NCI-H774 (cell line): ENCODE results near the gene KAZN.
A peak's percentile ranks its signal among the peaks of the same experiment; 100 is the strongest.

Source experiments
- DNase-seq: peaks from one replicate; lab custom pipeline; 2025; lab: John Stamatoyannopoulos, UW

Gene KAZN

GRCh38 chr1:15145327-15145726 lies 546.8 kb downstream of the KAZN start:
- no peak for DNase-seq

DNA sequence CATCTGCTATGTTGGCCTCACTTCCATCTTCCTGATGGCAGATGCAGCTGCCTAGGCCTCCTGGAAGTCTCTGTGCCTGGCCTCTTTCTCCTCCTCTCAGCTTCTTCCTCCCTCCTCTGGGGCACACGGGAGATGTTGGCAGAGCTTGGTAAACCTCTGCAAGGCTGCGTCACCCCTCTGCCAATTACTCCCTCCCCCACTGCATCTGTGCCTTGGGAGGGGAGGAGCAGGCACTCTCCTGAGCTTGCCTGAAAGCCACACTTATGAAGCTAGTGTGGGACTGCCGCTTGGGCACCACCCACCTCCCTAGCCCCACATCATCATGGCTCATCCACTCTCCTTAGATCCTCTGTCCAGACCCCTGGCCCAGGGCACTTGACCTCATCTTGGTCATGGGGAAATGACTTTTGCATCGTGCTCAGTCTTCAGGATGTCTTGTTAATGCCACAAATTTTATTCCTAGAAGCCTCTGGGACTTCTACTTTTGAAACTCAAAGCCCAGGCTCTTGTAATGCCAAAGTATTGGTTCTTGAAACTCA lies 547.7 kb downstream of the KAZN start:
- DNase-seq, result no peak

- no peak for DNase-seq
Measured at GRCh38 chr1:15146971-15147376, 548.5 kb downstream of the KAZN start.

DNA sequence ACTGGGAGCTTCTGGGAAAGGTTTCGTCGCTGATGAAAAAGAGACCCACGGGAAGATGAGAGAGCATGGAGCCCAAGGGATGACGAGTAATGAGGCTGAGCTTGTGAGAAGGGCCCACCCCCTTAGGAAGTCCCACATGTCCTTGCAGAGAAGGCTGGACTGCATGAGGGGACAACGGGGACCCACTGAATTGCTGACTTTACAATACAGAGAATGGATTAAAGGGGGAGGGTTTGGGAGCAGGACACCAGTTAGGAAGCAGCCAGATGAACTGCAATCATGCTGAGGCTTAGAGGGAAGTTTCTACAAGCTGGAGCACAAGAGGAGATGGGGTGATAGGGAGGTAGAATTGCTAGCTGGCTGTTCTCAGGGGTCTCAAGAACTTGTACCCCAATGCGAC lies 549.5 kb downstream of the KAZN start:
- DNase-seq, result no peak

DNA sequence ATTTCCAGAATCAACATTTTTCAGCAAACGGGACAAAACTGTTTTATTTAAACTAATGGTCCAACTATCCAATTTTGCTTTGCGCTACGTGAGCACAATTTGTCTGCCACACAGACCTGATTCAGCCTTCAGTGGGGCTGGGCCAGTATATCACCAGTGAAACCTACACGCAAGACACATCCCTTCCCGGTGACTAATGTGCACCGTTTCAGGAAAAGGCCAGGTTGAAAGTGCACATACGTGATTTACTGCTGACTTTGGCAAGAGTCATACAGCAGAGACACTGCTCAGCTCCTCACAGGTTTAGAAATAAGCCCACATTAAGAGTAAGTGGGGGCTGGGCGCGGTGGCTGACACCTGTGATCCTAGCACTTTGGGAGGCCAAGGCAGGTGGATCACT lies 550.0 kb downstream of the KAZN start:
- DNase-seq, result no peak

- DNase-seq, result no peak
Measured at GRCh38 chr1:15148941-15149340, 550.5 kb downstream of the KAZN start.

DNA sequence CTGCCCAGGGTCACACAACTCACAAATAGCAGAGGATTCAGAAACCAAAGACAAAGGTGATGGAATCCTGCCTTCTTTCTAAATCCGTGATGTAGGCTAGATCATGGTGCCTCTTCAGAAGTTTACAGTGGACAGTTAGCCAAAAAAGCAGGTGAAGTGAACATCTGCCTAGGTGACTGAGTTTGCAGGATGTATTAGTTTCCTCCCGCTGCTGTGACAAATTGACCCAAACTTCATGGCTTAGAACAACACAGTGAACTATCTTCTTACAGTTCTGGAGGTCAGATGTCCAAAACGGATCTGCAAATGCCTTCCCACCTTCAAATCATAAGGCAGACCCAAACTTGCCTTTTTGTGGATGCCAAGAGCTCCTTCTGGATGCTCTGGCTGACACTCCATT lies 551.9 kb downstream of the KAZN start:
- DNase-seq, result no peak

GRCh38 chr1:15151377-15151806 lies 552.9 kb downstream of the KAZN start:
- DNase-seq, result no peak

DNA sequence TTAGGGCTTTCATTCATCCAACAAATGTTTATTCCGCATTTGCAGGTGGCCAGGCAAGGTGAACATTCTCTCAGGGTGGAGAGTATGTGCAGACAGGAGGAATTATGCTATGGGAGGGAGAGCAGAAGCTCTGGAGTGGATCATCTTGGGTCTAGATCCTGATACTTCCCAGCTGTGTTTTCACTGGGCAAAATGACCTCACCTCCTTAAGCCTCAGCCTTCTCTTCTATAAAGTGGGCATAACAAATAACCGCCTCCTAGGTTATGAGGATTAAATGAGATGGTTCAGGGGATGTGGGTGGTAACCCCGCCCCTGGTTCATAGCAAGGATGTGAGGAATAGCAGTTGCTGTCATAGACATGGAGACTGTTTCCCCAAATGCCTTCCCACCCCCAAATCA lies 553.4 kb downstream of the KAZN start:
- no peak for DNase-seq

GRCh38 chr1:15152318-15153183 lies 554.1 kb downstream of the KAZN start:
- peak; percentile 28 for DNase-seq

- DNase-seq, result peak; percentile 43
Measured at GRCh38 chr1:15153184-15153841, 554.8 kb downstream of the KAZN start, which contains the start of gene TMEM51. TSS of gene TMEM51 (plus strand) at chr1:15153747. CDS start at chr1:15215088, 61,341 bp downstream.

- no peak for DNase-seq
Measured at GRCh38 chr1:15153842-15154479, 555.5 kb downstream of the KAZN start.

DNA sequence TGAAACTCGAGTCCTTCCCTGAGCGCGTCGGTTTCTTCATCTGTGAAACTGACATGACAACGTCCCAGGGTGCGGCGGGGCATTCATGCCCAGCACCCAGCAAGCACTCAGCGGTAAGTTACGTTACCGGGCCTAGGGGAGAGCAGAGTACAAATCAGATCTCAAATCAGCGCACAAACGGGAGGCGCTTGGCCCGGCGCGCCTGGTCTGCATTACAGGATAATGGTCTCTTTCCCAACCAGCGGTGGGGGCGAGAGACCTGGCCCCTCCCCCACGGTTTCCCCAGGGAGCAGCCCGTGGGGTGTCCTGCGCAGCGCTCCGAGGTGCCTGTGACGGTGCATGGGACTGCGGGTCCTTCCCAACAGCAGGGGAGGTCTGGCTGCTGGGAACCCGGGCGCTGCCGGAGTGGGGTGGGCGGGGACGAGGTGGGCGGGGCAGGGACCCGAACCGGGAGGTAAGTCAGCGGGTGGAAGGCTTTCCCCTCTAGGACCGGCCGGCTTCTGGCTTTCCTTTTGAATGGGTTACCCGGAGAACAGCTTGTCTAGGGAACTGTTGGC lies 556.1 kb downstream of the KAZN start:
- no peak for DNase-seq

- no peak for DNase-seq
Measured at GRCh38 chr1:15155191-15155590, 556.7 kb downstream of the KAZN start.

DNA sequence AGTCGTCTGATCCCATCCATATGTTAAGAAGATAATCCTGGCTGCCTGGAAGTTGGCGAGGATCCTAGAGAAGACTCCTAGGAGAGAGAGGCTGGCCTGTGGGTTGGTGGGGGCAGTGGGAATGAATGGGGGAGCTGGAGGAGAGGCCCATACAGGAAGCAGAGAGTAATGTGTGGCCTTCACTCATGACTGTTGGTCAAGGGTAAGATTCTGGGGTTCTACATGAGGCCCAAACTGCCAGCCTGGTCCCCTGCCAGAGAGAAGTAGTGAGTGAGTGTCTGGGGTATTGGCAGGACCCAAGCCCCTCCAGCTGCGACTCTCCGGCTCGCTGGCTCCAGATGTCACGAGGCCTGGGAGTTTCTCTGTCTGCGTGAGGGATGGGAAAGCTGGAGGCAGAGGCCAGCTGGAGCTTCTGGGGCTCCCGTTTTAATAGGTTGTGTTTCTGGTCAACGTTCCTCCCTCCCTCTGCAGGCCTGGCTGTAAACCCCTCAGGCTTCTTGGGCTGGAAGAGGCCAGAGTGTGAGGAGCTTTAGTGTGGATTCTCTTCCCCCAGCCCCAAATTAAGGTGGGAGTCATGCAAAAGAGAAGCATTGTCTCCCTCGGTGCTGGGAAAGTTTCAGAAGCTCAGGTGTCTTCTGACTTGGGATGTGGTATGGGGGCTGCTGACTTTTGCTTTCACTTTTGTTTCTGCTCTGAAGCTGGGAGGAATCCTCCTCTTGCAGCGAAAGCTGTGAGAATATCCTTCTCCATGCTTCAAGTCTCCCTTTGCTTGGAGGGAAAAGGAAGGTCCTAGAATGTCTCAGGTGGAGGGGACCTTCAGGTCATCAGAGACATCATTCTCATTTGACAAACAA lies 557.6 kb downstream of the KAZN start:
- no peak for DNase-seq

DNA sequence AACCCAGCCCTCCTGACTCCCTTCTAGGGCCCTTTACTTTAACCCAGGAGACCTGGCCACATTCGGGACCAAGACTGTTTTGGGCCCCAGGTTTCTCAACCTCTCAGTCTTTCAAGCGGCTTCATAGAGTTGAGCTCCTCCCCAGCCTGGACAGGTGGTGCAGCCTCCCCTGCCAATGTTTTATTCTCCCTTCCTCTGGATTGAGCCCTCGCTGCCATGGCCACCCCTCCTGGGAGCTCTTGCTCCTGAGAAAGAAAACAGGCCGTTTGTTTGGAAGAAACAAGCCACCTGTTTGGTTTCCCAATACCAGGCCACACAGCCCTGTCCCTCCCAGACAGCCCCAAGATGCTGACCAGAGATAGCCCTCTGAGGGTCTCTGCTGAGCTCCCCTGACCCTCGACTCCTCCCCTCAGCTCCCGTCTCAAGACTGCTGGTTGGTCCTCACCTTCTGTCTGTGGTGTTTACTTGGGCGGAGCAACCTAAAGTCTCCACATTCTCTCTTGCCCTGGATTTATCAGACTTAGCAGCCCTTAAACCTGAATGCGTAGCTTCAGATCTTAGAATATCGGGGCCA lies 558.4 kb downstream of the KAZN start:
- DNase-seq, result no peak

DNA sequence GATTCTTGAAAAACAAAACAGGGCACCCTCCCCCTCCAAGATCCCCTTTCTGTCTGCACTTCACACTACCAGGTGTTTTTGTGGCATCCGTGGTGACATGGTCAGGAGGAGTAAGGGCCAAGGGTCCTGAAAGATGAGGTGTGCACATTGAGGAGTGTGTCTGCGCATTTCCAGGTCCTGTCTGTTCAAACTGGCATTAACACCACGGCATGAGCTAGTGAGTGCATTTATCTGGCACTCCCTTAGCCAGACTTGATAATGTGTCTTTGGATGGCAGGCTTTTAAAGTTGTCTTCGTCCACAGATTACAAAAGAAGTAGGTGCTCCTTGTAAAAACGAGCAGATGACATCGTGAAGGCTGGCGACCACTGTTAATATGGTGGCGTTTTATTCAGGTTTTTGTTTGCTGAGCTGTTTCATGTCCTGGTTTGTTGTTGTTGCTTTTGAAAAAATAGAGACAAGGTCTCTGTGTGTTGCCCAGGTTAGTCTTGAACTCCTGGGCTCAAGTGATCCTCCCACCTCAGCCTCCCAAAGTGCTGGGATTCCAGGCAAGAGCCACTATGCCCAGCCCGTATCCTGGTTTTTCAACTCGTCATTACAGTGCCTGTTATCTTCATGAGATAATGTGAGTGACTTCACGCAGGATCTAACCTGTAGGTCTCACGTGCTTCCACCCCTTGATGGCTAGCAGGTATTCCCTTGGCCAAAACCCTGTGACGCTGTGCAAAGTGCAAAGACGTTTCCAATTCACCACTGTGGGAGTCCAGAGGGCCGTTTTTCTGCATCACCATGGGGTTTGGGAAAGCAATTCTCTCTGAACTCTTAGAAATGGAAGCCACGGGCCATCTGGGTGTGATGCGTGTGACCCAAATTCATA lies 559.3 kb downstream of the KAZN start:
- no peak for DNase-seq

- DNase-seq, result no peak
Measured at GRCh38 chr1:15158506-15159165, 560.2 kb downstream of the KAZN start.

- no peak for DNase-seq
Measured at GRCh38 chr1:15159166-15159555, 560.7 kb downstream of the KAZN start.
